ENCODE results near the gene LTBP2.
"Not testable (repeated sequence)": the region's sequence is repeated elsewhere in the genome, so short reads cannot be mapped to it uniquely, and the experiment has no call there.

The LTBP2 gene

DNA sequence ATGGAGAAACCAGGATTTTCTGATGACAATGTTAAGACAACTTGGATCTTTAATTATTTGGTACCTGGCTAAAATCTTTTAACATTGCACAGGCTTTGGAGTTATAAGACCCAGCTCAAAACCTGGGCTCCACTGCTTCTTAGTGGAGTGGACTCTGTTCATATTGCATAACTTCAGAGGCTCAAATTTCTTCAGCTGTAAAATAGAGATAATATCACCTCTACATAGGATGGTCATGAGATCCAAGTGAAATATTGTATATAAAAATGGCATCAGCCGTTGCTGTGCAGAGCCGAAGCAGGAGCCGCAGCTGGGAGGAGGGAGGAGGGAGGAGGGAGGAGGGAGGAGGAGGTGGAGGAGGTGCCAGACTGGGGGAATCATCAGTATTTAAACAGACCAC, 129.5 kb downstream of the LTBP2 start:
- no peak for DNase-seq (ENCODE audit: low read depth)

DNA sequence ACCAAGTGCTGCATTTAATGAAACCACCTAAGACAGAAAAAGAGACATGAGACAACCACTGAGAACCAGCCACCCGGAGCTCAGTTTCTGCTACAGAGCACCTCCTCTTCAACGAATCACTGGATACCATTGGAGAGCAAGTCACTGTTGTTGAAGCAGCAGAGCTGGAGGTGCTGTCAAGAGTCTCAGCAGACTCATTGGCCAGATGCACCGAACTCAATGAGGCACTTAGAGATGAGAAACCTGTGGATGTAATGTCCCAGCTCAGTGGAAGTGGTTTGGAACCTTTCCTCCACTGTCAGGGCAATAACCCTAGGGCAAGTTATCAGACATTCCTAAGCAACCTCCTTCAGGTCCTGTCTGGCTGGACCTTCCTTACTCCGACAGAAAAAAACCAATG, 132.0 kb downstream of the LTBP2 start:
- DNase-seq (ENCODE audit: low read depth), result no peak

DNA sequence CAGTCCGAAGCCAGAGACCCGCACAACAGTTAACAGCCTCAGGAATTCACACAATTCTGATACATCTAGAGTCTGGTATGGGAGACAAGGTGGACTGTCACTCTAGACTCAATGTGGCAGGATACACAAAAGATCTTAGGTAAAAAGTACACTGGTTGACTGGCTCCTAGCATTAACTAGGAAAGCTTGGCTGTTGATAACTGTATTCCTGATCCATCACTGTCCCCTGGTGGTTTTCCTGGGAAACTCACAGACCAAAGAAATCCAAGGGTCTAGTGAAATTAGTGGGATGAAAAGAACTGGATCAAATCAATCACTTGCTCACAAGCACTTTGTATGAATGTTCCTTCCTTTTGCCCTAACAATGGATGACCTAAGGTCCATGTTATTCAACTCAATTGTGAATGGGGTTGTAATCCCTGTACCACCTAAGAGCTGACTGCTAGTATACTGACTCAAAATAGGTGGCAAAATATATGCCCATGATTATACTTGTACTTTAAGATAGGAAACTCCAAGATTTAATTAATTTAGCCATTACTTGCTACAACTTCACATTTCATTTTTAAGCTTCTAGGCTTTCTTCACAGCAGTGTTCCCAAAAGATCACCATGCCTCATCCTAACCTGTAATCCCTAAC, 132.9 kb downstream of the LTBP2 start:
- no peak for DNase-seq (ENCODE audit: low read depth)

DNA sequence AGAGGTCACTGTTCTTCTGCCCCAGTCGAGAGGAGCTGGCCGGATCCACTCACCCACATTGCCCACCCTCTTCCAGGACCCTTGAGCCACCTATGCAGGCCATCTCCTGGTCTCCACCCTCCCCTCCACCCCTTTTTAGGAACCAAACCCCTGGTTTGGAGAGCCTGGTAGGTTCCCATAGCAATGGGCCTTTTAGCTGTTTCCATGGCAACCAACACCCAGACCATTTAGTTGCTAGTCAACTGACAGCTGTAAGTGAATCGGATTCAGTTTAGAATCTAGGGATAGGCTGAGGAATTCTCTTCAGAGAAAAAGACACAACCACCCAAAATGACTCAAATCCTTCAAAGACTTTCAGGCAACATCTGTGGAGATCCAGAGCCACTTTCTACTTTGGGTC, 135.4 kb downstream of the LTBP2 start:
- no peak for DNase-seq (ENCODE audit: low read depth)

DNA sequence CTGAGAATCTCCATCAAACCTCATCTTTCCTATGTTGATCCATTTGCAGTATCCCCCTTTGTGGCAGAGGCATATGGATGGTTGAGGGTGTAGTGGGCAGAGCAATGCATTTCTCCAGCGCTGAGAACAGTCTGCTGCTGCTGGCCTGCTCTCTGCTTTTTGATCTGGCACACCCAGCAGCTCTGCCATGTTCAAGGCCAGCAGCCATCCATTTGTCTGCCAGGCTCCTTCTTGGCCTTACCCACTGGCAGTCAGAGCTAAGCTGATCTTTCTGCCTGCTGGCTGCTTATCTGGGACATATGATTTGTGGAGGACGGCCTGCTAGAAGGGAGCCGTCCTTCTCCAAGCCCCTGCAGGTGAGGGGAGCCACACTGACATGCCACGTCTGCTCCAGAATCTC, 135.9 kb downstream of the LTBP2 start:
- DNase-seq (ENCODE audit: low read depth), result no peak

DNA sequence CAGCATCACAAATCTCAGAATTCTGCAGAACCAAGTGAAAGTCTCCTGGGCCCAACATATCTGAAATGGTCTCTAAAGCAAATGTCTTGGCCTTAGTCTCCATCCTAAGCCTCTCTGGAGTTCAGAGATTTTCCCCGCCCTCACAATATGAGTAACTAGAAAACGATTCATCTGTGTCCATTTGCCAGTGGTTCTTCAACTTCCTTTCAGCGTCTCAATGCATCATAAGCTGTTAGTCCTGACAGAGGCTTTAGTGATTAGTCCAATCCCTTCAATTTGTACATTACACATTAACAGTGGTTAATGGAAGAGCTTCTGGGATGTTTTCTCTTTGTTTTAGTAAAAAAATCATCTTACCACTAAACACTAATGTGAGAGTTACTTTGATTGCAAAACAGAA, 136.4 kb downstream of the LTBP2 start:
- DNase-seq (ENCODE audit: low read depth), result no peak

DNA sequence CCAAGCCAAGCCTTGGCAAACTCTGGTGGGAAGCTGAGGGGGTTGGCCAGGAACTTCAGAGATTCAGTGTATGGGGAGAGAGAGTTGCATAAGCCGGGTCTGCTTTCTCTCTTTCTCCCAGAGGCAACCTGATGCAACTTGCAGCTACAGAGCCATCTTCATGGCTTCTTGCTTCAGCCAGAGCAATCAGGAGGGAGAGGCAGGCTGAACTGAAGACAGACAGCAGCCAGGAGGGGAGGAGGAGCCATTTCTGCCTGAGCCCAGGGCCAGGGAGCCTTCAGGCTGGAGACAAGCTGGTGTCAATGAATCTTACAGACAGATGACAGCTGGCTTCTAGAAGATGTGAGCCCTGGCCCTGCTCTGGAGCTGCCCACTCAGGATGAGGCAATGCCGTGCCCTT, 137.7 kb downstream of the LTBP2 start:
- no peak for DNase-seq (ENCODE audit: low read depth)

DNA sequence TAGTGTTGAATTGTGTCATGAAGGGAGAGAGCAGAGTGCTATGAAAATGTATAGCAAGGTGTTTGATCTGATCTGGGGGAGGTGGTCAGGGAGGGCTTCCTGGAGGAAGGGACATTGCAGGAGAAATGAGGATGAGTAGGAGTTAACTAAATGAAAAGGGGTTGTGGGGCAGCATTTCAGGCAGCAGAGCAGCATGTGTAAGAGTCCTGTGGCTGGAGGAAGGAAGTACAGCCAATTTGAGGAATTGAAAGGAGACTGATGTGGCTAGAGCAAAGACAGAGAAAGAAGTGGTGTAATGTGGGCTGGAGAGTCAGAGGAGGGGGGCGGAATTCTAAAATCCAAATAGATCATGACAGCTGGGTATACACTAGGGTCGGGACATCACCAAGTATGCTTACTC, 139.4 kb downstream of the LTBP2 start:
- DNase-seq (ENCODE audit: low read depth), result no peak

DNA sequence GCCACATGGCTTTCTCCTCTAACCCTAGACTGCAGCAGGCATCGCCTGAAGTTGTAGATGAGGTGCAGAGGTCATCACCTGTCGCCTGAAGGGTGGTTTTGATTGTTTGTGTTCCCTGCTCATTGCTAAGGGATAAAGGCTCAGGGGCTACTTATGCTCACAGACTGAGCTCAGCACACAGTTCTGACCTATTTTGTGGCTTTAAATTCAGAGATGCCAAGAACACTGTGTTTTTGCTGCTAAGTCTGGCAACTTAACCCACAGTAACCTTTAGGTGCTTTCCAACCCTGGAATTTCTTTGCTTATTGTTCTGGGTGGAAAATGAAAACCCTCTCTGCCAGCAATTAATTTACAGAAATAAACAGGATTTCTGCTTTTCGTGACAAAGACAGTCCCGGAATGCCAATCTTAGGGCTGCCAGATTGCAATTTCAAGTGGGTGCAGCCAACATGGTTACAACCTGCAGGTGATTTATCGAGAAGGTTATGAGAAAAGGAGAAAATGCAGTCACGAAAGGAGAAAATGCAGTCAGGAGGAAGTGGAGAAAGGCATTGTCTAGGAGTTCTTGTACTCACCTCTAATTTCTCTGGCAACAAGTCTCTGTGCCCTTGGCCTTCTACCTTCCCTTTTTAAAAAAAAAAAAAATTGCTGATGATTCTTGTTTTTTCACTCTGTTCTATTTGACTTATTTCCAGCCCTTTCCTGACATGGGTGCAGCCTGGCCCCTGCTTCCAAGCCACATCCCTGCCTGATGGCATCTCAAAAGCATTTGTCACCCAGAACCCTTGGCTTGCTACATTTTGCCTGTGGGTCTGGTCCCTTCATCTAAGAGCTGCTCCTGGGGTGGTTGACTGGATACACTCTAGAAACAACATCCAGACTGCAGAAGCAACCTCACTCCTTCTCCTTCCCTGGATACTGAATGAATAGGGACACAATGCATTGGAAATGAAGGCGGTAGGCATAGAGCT, 142.2 kb downstream of the LTBP2 start:
- no peak for DNase-seq (ENCODE audit: low read depth)

DNA sequence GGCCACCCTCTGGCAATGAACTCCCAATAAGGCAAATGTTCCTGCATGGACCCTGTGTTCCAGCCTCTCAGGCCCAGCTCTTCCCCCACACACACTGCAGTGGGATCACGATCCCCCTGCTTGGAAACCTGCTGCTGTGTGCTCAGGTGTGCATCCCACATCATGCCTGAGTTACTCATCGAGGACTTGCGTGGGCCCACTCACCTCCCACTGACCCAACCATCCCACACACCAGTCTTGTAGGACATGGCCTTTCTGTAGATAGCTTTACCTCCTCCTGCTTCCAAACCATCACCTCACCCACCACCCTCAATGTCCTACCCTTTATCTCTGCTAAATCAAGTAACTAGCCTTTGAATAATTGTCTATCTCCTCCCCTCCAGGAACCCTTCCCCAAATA, 143.5 kb downstream of the LTBP2 start:
- DNase-seq (ENCODE audit: low read depth), result no peak

DNA sequence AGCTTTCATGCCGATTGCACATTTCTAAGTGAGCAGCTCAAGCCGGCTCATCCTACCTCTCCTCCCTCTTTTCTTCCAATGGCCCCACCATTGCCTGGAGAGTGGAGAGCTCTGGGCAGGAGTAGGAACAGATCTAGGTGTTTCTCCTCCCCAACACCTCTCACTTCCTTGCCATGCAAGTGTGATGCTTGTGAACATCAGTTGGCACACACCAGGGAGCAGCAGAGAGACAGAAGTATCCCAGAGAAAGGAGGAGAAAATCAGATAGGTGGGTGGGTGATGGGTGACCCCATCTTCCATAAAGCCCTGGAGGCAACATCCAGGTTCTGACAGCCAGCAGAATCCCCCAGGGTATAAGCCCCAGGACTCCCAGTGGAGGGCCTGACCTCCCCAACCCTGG, 146.7 kb downstream of the LTBP2 start:
- DNase-seq (ENCODE audit: low read depth), result no peak

DNA sequence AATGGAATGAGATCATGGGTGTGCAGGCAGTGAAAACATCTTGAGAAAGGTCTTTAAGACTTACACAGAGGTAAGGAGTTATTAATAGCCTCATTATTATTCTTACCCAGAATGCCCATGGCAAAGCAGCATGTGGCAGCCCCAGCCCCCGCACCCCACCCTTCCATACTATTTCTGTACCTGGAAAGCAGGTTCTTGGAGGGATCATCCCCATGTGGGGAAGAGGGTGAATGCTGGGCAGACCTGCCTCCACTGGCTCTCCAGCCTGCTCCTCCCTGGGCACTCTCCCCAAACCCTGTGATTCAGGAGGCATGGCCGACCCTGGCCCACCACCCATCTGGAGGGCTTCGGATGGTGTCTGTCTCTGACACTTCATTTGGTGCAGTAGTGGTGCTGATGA, 147.3 kb downstream of the LTBP2 start:
- no peak for DNase-seq (ENCODE audit: low read depth)

DNA sequence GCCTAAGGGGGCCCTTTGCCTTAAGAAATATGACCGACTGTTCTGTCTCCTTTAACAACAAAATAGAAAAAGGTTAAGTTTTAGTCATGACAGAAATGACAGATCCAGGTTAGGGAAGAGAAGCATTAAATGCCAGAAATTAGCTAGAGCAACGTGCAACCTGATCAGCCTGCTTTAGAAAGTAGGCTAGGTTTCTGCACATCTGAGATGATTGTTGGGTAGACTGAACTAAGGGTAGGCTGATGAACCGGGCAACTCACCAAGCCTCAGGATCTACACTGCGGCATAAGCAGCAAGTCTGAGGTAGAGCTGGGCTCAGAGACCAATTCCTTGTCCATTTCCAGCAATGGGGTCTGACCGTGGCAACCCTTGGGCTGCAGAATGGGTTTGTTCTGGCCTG, 148.3 kb downstream of the LTBP2 start:
- DNase-seq (ENCODE audit: low read depth), result no peak

DNA sequence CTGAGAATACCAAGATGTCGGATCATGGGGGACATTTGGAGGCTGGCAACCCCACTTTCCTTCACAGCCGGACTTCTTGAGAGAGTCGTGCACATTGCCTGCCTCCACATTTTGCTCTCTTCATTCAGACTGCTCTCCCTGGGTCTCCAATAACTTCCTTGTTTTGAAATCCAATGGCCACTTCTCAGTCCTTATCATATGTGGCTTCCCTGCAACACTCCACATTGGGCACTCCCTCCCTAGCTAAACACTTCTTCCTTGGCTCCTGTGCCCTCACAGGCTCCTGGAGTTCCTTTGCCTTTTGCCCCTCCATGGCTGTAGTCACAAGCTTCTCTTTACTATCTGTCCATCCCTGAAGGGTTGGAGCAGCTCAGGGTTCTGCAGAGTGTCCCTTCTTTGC, 149.0 kb downstream of the LTBP2 start:
- no peak for DNase-seq (ENCODE audit: low read depth)

DNA sequence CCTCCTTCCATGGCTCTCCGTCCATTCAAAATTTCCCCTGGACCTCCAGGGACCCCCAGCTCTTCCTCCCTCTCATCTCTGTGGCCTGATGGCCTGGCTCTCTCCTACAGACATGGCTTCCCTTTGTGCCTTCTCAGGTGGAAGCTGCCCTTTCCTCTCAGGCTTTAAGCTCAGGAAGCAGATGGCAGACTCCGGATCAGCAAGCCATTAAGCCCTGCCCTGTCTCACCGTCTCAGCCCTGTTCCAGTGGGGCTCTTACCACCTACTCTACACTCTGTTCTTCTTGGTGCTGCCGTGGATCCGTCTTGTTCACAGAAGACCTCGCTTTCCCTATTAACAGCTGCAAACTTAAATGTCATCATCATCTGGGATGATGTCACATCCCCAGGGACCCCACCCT, 152.1 kb downstream of the LTBP2 start:
- DNase-seq (ENCODE audit: low read depth), result no peak

DNA sequence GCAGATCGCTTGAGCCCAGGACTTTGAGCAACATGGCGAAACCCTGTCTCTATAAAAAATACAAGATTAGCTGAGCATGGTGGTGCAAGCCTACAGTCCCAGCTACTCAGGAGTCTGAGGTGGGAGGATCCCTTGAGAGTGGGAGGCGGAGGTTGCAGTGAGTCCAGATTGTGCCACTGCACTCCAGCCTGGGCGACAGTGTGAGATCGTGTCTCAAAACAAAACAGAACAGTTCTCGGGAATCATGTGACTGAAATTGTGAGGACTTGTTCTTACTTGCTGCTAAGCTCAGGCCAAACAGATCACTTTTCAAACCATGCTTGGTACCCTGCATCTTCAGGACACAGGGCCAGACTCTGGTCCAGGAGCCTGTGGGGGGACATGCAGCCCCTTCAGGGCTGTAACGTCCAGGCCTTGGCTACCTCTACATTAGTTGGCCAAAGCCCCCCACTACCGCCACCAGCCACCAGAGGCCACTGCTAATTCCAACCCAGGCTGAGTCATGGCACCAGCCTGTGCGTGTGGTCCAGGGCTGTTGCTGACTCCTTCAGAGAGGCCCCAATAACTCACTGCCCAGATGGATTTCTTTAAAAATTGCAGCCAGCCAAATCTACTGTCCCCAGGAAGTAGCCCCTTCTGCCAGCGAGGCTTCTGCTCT, 152.6 kb downstream of the LTBP2 start:
- DNase-seq (ENCODE audit: low read depth), result no peak

DNA sequence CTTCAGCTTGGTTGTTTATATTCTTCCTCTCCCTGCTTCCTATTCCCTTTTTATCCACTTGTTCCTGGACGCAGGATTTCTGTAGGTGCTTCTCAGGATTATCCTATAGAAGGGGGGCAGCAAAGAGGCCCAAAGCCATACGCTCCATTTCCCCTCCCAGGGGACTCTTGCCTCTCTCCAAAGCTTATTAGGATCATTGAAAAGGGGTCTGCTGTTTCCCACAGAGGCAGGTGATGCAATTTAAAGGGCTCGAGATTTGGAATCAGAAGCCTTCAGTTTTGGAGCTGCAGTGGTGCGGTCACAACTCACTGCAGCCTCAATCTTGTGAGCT, 154.5 kb downstream of the LTBP2 start:
- no peak for DNase-seq (ENCODE audit: low read depth)

DNA sequence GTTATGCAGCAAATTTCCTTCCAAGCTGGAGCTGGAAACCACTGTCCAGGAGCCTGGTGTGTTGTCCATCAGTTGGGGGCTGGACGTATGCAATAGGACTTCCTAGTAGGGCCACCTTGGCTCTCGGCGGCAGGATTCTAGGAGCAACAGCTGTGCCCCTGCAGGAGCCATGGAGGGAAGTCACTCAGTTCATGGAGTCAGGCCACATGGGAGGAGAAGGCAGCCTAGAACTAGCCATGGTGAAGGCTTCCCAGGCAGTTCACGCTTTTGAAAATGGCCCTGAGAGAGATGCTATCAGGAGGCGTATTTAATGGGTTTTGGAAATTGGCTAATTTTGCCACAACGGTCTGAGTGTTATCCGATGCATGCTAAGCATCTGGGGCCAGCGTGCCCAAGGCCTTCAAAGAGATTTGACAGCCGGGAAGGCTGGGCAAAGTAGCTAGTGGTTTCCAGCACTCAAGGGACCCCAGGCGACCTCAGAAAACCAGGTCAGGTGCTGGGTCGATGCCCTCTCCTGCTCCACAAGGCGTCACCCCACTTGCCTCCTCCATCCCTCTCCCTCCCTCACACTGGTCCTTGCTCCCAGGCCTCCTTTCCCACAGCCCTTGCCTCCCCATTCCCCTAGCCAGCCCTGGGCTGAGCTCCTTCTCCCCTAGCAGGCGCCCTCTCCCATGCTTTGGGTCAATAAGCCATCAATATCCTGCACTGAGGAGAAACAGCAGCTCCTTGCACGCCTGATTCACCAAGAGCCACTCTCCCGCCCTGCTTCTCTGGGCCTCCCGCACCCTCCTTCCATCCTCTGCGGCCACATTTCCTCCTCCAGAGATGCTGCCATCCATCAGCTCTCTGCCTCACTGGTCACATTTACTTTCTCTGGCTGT, 155.1 kb downstream of the LTBP2 start:
- no peak for DNase-seq (ENCODE audit: low read depth)

DNA sequence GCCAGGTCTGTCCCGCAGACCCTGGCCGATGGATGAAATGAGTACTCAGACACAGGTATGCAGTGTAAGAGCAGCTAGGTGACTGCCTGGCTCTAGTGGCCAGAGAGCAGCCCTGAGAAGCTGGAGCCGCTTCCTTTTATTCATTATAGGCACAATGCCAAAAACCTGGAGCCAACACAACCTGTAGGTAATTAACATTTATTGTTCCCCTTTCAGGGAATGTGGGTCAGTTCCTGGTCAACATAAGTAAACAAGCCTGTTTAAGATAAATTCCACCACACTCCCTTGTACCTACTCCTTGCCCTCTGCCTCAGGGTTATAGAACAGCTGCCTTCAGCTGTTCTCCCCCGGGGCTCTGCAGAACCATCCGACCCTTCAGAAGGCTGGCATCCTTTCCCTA, 157.6 kb downstream of the LTBP2 start:
- DNase-seq (ENCODE audit: low read depth), result not testable (repeated sequence)

Data from activated gamma-delta T cell treated with anti-CD3 and anti-CD28 coated beads, Interleukin-2, amount 50 U/mL, for 16 hours (primary cell).